ENCODE results near the gene DYNC1H1. TPM values are rescaled to one million over a fixed set of nuclear protein-coding genes. Genes with fewer than 3 reads are reported as not detected.
"Not testable (repeated sequence)": the region's sequence is repeated elsewhere in the genome, so short reads cannot be mapped to it uniquely, and the experiment has no call there.

DYNC1H1 gene
- total and polyA plus RNA-seq, 7 donors, result 117 to 634 (median 332) TPM

GRCh38 chr14:102078831-102079699, 114.7 kb downstream of the DYNC1H1 start:
- Histone ChIP-seq H3K4me3 (no peak overlapping the region), H3K4me1 (peaks cover 26% of the 10 kb centered on the region), H3K27ac (no peak overlapping the region), H3K9me3 (no peaks in the 10 kb centered on the region), H3K36me3 (ENCODE audit: insufficient read depth in 1 of 2, low read depth in 1 of 2) (peaks cover 16 to 62% of the 10 kb centered on the region in 2 donors), H3K27me3 (ENCODE audit: insufficient read depth in 3 of 3, low read length in 2 of 3) (no peaks in the 10 kb centered on the region)
- 89 to 94% (median 90%) methylated on average over 10 of the region's 10 CpGs for WGBS, 3 donors
- intact Hi-C loops (cut with DNase I), result no loop called here
- ATAC-seq, result peak in 2 of 4 donors; percentile 12 to 39
- DNase-seq, result peak in 1 of 2 donors; percentile 23
- TF ChIP-seq CTCF (IDR thresholded peaks at IDR 0.05), result no peak

GRCh38 chr14:102079700-102079979, 115.3 kb downstream of the DYNC1H1 start:
- H3K27ac ChIP-seq, result no peak overlapping the region
- H3K4me1 ChIP-seq, result peaks cover 31% of the 10 kb centered on the region
- H3K4me3 ChIP-seq, result no peak overlapping the region
- no peak for ATAC-seq
- H3K36me3 ChIP-seq (ENCODE audit: insufficient read depth in 1 of 2, low read depth in 1 of 2), result peaks cover 18 to 68% of the 10 kb centered on the region in 2 donors
- no peaks in the 10 kb centered on the region for H3K27me3 ChIP-seq (ENCODE audit: insufficient read depth in 3 of 3, low read length in 2 of 3)
- intact Hi-C loops (cut with DNase I), result no loop called here
- no peaks in the 10 kb centered on the region for H3K9me3 ChIP-seq
- DNase-seq, result no peak
- no peak for TF ChIP-seq CTCF (IDR thresholded peaks at IDR 0.05)

GRCh38 chr14:102080183-102081080, 116.1 kb downstream of the DYNC1H1 start:
- intact Hi-C loops (cut with DNase I), result no loop called here
- no peaks in the 10 kb centered on the region for H3K27me3 ChIP-seq (ENCODE audit: insufficient read depth in 3 of 3, low read length in 2 of 3)
- H3K9me3 ChIP-seq, result no peaks in the 10 kb centered on the region
- H3K4me1 ChIP-seq, result peaks cover 39% of the 10 kb centered on the region
- WGBS, 3 donors, result 76 to 86% (median 77%) methylated on average over 14 of the region's 14 CpGs
- no peak overlapping the region for H3K4me3 ChIP-seq
- TF ChIP-seq CTCF (IDR thresholded peaks at IDR 0.05), result no peak
- H3K36me3 ChIP-seq (ENCODE audit: insufficient read depth in 1 of 2, low read depth in 1 of 2), result peaks cover 22 to 76% of the 10 kb centered on the region in 2 donors
- DNase-seq, result peak in 1 of 2 donors; percentile 13
- no peak for ATAC-seq
- H3K27ac ChIP-seq, result no peak overlapping the region

- no peaks in the 10 kb centered on the region for H3K27me3 ChIP-seq (ENCODE audit: insufficient read depth in 3 of 3, low read length in 2 of 3)
- no peak for ATAC-seq
- 85 to 92% (median 86%) methylated on average over 7 of the region's 7 CpGs for WGBS, 3 donors
- TF ChIP-seq CTCF (IDR thresholded peaks at IDR 0.05), result no peak
- peaks cover 24 to 82% of the 10 kb centered on the region in 2 donors for H3K36me3 ChIP-seq (ENCODE audit: insufficient read depth in 1 of 2, low read depth in 1 of 2)
- H3K4me1 ChIP-seq, result peaks cover 41% of the 10 kb centered on the region
- no peak overlapping the region for H3K4me3 ChIP-seq
- no peaks in the 10 kb centered on the region for H3K9me3 ChIP-seq
- no peak overlapping the region for H3K27ac ChIP-seq
- intact Hi-C loops (cut with DNase I), result no loop called here
- no peak for DNase-seq
Observed at GRCh38 chr14:102081231-102082080, 117.1 kb downstream of the DYNC1H1 start.

GRCh38 chr14:102084522-102084921, 120.1 kb downstream of the DYNC1H1 start:
- H3K9me3 ChIP-seq; ATAC-seq; H3K27ac ChIP-seq; DNase-seq; intact Hi-C loops (cut with DNase I); H3K27me3 ChIP-seq (ENCODE audit: insufficient read depth in 3 of 3, low read length in 2 of 3): not testable (repeated sequence)
- peaks cover 24 to 65% of the 10 kb centered on the region in 2 donors for H3K36me3 ChIP-seq (ENCODE audit: insufficient read depth in 1 of 2, low read depth in 1 of 2)
- 79 to 89% (median 86%) methylated on average over 5 of the region's 5 CpGs for WGBS, 3 donors
- H3K4me1 ChIP-seq, result peaks cover 49% of the 10 kb centered on the region
- peak overlapping the region; percentile 80 for H3K4me3 ChIP-seq

All from psoas muscle (tissue), 8 donors.